ENCODE results near the gene ROBO2.

The ROBO2 gene

DNA sequence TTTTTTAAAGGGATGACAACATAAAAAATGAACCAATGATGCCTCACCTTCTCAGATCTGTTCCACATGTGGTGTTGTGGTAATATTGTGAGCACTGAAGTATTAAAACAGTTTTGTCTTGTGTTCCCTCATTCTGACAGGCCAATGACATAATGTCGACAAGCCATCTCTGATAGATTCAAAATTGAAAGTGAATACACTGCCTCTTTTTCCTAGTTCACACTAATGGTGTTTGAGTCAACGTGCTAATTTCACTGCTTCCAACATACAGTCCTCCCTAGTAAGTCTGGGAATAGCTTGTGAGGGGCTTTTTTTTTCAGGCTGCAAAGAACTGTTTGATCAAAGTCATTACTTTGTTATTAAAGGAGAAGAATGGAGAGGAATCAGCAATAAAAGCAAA is 82.8 kb downstream of the ROBO2 start:
- DNase-seq (ENCODE audit: low read depth in 2 of 2, low spot score in 1 of 2): no peak

DNA sequence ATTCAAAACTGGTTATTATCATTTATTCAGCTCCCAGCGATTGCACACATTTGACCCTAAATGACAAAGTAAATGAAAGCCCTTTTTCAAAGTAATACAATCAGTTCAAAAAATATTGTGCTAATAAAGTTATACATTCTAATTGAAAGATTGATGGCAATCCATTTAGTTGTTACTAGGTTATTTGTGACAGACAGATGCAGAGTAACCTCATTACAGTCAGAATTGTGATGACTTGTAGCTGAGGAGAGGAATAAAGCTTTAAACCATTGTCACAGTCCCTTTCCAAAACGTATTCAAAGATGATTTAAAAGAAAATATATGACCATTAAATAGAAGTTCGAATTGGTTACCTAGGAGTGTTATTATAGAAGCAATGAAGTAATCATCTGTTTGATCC is 86.1 kb downstream of the ROBO2 start:
- DNase-seq (ENCODE audit: low read depth in 2 of 2, low spot score in 1 of 2): no peak

DNA sequence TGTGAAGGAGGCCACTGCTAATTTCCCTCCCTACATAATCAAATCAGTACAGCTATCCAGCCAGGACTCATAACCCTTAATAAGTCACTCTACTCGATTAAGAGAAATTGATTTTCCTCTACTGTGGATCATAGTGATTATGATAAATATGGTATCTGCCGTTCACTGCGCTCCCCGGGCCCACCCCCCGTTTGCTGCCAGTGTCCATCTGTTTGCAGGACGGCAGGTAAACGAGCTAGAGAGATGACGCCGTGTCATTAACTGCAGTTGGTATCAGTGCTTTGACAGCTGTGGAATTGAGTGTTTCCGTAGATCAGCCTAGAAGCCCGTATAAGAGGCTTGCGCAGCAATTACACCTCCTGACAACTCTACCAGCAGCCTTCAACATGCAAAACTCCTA is 94.9 kb downstream of the ROBO2 start:
- no peak for DNase-seq (ENCODE audit: low read depth in 2 of 2, low spot score in 1 of 2)

DNA sequence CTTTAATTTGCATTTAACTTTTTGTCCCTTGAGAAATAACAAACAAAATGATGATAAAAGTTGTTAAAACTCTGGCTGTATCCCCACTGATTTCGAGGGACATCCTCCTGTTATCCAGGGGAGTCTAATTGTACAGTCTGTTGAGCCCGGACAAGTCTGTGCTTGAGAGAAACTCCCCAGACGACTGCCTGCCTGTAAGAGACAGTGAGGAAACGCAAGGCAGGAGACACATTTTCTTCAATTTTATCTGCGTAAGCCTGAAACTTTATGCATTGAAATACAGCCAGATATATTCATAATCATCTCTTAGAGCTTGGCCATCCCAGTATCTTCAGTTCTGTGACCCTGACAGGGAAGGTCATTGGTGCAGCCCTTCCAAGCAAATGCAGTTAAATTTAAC is 97.7 kb downstream of the ROBO2 start:
- DNase-seq (ENCODE audit: low read depth in 2 of 2, low spot score in 1 of 2): no peak

DNA sequence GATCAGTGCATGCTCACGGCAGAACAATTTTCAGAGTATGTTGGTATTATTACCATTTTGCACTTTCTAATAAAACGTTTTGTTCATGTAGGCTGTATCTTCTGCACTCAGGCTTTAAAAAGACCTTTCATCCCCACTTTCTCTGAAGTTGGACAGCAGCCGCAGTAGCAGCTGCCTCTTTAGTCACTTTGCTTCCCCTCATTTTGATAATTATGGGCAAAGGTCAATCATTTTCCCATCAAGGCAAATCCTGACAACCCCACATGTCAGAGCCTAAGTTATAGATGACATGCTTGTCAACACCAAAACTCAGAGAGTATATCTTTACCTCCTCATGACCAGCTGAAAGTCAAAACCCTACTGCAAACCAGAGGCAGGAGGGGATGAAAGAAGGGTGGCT is 99.7 kb downstream of the ROBO2 start:
- DNase-seq (ENCODE audit: low read depth in 2 of 2, low spot score in 1 of 2): no peak

DNA sequence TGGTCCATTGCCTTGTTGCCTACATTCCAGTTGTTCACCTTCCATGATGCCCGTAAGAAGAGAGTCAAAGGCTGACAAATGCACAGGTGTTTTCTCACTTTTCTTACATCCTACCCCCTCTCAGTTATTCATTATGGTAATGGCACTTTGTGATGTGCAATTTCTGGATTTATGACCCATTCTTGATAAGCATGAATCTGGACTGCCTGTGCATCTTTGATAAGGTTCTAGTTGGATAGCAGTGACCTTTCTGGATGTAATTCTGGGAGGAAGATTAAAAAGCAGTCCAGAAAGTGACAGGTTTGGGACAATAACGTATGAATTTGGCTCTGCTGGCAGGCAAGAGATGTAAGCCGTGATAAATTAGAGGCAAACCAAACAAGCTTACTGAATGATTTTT is 101.5 kb downstream of the ROBO2 start:
- no peak for DNase-seq (ENCODE audit: low read depth in 2 of 2, low spot score in 1 of 2)

DNA sequence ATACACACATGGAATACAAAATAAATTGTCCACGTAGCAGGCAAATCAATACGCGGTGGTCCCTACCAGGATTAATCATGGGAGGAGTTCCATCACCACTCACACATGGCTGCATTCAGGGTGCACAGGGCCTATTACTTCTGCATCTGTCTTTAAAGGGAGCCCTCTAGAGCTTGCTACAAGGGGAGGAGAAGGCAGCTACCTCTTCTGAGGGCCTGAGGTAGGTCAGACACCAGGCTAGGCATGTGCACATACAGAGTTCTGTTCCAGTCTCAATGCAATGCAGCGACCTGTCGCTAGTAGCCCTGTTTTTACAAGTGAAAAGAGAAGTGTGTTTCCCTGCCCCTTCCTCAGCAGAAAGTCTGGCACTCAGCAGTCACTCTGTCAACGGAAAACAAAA is 102.7 kb downstream of the ROBO2 start:
- no peak for DNase-seq (ENCODE audit: low read depth in 2 of 2, low spot score in 1 of 2)

DNA sequence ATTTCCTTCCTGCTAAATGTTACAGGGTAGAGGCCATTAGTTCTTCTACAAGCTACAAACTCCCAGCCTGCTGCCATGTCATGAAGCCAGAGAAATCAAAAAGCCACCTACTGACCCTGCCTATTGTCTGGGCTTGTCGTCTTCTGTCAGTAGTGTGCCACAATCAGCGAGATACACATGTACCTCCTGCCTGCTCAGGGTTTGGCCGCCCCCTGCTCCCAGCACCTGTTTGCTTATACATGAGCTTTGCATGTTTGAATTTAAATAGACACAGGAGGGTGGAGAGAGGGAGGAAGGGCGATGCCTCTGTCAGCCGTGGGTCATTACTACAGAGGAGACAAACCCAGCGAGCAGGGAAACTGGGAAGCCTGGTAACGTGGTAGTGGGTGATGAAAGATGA is 106.1 kb downstream of the ROBO2 start:
- DNase-seq (ENCODE audit: low read depth in 2 of 2, low spot score in 1 of 2): no peak

DNA sequence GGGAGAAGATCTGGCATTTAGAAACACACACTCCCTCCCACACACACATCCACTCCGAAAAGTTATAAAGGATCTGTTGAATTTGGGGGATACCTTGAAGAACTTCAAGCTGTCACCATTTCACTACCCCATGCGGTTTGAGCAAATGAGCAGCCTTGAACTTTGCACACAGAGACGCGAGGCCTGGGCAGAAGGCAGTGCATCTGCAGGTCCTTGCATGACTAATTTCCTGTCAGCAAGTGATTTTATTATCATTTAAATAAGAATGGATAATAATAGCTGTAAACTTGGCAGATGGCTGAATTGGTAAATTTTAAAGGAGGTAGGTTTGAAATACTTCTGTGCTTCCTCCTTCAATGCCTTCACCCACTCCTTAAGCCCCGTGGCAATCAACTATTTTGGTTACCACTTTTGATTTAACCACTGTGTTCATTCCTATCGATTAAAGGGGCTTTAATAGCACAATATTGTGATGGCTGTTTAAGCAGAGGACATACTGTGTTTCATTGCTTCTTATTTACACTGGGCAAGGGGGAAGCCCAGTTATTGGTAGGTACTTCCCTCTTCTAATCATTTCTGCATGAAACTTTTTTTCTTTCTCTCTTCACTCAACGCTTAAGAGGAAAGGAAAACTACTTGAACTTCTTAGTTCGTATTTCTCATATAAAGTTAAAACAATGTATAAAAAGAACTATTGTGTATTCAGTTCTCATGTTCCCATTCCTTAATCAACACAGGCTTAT is 108.1 kb downstream of the ROBO2 start:
- no peak for DNase-seq (ENCODE audit: low read depth in 2 of 2, low spot score in 1 of 2)

DNA sequence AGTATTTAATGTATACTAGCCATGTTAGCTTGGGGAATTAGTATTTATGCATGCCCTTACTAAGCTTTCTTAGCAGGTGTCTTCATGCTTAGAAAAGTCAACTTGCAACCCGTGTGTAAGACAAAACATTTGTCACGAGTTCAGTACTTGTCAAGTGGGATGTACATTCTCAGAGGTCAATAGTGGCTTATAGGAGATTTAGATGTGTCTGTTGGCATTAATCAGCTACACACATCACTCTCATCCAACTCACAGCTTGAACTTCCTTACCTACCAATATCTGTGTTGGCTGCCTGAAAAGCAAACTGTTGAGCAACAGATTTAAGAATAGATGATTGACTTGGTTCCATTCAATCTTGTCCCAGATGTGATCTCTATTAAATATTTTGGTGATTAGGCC is 109.5 kb downstream of the ROBO2 start:
- DNase-seq (ENCODE audit: low read depth in 2 of 2, low spot score in 1 of 2): no peak

DNA sequence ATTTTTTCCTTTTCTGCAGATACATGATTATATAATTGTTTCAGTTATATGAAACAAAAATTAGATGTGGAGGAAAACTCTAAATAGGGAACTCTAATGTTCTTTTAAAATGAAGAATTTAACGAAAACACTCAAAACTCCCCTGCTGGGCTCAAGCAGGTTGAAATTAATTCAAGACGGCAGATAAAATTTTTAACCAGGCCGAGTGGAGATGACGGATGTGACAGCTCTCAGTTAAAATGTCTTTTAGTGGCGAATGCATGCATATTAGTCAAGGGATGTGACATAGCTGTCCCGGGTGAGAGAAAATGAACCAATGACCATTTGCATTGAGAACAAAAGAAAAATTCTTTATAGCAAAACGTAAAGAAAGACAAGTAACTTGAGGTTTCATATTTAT is 110.1 kb downstream of the ROBO2 start:
- DNase-seq (ENCODE audit: low read depth in 2 of 2, low spot score in 1 of 2): no peak

DNA sequence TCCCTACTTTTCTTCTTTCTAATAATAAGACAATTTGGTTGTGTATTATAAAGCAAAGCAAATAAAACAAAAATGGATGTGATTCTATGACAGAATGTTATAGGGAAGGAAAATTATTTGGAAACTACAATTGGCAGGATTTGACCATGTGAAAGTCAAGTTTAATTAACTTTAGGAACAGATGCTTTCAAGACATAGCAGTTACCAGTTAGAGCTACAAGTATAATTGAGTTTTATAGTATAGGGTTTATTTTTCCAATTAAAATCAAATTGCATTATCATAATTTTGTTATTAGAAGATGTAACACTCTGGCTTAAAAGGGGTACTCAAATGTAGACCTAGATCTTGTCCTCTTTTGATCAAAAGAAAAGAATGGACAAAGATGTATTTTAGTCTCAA is 110.9 kb downstream of the ROBO2 start:
- no peak for DNase-seq (ENCODE audit: low read depth in 2 of 2, low spot score in 1 of 2)

DNA sequence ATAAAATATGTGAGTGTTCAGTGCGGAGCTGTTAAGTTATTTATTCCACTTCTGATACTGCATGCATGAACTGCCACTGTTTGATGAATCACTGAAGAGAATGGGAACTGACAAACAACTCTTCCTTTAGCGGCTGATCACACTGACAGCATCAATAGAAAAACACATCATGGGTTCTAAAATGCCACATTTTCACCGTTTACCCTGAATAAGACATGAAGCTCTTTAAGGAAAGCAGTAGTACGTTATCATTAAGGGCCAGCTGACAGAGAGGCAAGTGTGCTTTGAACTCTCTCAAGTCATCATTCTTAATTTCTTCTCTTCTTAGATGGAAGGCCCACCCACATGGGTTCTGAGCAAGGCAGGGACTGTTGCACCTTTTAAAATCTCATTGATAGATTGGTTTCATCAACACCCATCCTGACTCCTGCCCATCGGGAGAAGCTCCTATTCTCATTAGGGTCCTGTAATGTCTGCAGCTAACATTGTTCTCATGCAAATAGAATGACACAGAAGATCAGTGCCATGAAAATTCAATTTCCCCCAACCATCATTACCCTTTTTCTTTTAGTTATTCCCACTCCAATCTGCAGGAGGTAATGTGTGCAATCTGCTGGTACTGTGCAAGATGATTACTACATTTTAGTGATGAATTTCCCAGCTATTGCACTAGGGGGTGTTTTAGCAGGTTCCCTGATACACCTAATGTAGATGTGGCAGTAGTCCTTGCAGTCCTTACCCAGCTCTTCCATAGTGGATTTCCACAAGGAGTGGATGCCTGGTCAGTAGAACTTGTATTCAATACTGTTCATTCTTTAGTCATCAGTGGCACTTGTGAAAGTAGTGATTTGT is 119.1 kb downstream of the ROBO2 start:
- DNase-seq (ENCODE audit: low read depth in 2 of 2, low spot score in 1 of 2): no peak

DNA sequence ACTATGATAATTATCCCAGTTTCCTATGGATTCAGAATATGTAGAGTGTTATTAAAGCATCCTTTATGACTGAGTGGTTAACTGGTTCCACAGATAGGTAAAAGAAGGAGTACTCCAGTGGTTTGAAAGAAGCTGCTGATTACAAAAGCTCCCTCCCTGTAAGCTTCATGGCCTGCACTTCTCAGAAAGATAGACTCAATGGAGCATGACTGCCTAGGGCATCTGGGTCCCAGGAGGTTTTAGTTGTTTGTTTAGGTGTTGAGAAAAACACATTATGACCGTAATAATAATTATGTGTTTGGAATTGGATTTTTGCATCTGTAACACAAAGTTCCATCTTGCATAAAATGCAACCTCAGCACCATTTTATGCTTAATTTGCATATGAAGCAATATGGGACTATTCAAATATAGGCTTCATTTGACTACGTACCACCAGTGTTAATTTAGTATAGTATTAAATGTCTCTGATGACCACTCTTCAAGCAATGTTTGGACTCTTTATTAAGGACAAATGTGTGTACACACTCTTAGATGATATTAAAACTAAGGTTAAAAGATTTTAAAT is 121.1 kb downstream of the ROBO2 start:
- no peak for DNase-seq (ENCODE audit: low read depth in 2 of 2, low spot score in 1 of 2)

DNA sequence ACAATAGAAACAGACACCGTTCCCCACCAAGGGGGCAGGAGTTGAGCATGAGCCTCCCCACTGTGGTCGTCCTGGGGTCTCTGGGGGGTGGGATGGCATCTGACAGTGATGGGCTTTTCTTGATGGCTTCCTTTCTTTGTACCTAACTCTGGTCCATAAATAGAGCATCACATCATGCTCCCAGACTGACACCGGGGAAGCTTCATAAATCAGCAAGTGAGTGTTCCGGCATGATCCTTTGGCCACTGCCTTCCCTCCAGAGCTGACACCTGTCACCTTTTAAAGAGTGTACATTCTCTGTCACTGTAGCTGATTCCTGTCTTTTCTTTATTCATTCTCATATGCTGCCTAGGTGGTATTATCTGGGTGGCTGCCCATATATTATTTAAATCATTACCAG is 129.9 kb downstream of the ROBO2 start:
- no peak for DNase-seq (ENCODE audit: low read depth in 2 of 2, low spot score in 1 of 2)

DNA sequence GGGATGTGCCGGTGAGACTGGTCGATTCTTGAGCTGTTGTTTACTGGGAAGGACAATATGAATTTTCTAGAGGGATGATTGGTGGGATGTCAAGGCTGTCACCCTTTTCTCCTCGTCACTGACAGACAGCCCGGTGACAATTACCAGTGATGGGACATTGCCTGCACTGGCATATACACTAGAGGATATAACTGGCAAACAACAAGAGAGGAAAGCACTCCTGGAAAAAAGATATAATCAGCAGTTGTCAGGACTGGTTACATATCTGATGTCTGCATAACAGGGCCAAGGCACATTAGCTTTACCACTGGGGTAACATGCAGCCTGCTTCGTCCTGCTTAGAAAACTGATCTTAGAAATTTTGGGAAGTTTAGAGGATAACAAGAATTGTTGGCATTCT is 131.1 kb downstream of the ROBO2 start:
- no peak for DNase-seq (ENCODE audit: low read depth in 2 of 2, low spot score in 1 of 2)

DNA sequence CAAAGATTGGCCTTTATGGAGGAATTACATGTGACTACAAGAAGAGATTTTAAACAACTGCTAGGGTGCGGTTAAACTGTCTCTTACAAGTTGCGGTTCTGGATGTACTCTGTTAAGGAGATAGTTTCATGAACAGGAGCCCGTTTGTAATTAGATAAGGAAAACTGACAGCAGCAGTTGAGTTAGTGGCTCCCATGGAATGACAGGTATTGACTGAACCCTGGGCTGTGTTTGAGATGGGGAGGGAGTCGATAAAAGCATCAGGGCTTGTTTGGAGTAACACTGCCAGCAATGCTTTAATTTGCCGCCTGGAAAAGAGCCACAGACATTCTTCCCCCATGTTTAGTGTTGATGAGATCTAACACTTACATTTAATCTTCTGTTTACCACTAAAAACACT is 139.9 kb downstream of the ROBO2 start:
- DNase-seq (ENCODE audit: low read depth in 2 of 2, low spot score in 1 of 2): no peak

DNA sequence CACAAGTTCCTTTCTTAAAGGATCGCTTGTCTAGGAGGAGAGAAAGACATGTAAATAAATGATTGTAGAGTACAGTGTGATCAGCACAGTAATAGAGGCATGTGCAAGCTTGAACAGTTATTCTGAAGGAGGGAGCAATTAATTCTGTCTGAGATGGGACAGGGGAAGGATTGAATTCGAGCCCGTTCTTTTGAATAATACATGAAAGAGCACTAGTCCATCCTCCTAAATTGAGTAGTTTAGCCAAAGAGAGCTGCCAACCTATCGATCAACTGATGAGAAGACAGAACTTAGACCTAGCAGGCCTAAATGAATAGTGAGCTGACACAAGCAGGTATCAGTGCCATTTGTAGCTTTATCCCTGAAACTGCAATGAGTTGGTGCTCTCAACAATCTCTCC is 142.4 kb downstream of the ROBO2 start:
- no peak for DNase-seq (ENCODE audit: low read depth in 2 of 2, low spot score in 1 of 2)

DNA sequence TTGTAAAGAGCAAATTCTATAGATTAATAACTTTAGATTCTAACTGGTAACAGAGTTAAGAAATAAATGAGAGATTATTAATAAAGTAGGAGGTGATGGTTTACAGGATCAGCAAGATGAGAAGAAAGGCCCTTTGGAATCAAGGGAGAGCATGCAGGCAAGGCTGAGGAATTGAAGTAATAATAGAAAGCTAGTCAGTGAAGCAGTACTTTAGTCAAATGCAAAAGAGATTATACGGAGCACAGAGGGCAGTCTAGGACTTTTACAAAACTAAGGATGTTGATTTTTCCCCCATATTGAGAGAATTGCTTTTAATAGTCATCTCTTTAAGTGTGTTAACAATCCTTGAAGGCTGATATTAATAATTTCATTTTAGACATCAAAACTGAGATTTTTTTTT is 146.4 kb downstream of the ROBO2 start:
- DNase-seq (ENCODE audit: low read depth in 2 of 2, low spot score in 1 of 2): no peak

DNA sequence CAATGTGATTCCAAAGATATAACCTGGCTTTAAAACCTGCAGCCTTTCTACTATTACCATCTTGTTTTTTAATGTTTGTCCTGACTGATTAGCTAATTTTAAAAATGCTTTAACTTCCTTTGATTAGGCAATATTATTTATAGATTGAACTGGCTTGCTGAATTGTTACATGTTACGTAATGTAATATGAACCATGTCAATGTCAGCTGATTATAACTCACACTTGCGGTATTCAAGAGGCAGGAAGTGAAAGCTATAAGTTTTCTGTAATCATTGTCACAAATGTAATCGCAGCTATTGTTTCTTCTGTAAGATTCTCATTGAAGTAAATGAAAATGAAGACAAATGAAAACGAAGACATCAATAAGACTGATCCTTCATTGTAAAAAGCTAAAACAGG is 146.8 kb downstream of the ROBO2 start:
- DNase-seq (ENCODE audit: low read depth in 2 of 2, low spot score in 1 of 2): no peak

DNA sequence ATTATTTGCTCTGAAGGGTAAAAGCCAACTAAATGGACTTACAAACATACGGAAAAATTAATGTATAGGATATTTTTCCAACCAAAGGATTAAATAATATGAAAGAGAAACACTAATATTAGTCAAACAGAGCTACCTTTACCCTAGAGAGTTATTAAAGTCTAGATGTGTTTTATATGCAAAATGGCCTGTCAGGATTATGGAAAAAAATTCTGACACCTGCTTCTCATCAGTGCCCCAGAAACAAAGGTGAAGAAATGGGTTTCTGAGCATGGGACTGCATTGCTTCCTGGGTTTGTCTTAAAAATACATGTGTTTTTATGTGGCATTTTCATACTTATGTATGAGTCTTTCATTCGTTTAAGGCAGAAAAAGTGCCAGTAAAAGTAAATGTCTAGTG is 148.3 kb downstream of the ROBO2 start:
- no peak for DNase-seq (ENCODE audit: low read depth in 2 of 2, low spot score in 1 of 2)

DNA sequence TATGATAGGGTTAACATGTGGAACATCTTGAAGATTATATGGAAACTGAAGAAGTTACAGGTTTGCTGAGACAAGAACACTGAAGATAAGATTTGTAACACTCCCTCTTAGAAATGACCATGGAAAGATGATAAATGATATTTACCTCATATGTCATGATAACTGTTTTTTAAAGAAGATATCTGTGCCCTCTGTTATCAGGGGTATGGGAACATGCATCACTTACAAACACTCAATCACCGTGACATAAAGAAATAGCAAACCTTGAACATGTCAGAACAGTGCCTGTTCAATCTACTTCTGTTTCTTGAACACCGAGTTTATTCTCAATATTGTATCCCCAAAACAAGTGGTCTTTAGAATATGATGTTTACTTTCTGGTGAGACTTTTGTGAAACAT is 149.4 kb downstream of the ROBO2 start:
- DNase-seq (ENCODE audit: low read depth in 2 of 2, low spot score in 1 of 2): no peak

All from stimulated activated CD8-positive, alpha-beta memory T cell treated with anti-CD3 and anti-CD28 coated beads, Interleukin-4, amount 100 ng/mL, for 1 hour (primary cell).